RCC 7860 (cell line): ENCODE measurements around the gene CREBRF.
"Not testable (repeated sequence)": the region's sequence is repeated elsewhere in the genome, so short reads cannot be mapped to it uniquely, and the experiment has no call there.

ENCODE experiments used
- DNase-seq: peaks from one replicate; pipeline ENCODE4 v3.0.0-alpha.2; 2015; ENCODE audit warnings: low spot score
- FAIRE-seq: peaks from 2 replicates; lab custom pipeline; 2012; peaks lifted over from hg19 to GRCh38; lab: Jason Lieb, UNC

CREBRF gene

GRCh38 chr5:173033923-173034322 is 22.2 kb upstream of the CREBRF start:
- FAIRE-seq = no peak
- DNase-seq = no peak

DNA sequence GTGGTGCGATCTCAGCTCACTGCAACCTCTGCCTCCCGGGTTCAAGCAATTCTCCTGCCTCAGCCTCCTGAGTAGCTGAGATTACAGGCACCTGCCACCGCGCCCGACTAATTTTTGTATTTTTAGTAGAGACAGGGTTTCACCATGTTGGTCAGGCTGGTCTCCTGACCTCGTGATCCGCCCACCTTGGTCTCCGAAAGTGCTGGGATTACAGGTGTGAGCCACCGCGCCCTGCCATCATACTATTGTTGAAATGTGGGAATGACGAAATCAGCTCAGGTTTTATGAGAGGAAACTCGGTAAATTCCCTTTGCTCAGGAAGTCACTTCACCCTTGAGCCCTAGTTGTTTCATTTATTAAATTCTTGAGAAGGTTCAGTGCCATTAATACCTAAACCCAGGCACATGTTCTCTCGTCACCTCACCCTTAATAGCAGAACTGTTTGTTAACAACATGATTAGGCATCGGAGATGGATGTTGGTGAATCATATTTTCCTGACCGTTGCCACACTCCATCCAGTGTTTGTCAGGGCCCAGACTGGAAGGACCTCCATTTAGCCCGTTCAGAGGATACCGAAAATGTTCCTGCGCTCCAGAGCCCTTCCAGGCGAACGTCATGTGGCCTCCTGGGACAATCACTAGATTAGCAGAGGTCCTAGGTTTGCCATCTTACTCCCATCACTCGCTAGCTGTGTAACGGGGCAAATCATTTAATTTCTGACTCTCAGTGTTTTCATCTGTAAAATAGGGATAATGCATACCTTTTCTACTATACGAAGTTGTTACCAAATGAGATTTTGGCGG is 20.0 kb upstream of the CREBRF start:
- FAIRE-seq (no peak), DNase-seq (no peak)

- DNase-seq = no peak
- FAIRE-seq = no peak
These were observed 17.0 kb upstream of the CREBRF start for GRCh38 chr5:173039188-173039587.

DNA sequence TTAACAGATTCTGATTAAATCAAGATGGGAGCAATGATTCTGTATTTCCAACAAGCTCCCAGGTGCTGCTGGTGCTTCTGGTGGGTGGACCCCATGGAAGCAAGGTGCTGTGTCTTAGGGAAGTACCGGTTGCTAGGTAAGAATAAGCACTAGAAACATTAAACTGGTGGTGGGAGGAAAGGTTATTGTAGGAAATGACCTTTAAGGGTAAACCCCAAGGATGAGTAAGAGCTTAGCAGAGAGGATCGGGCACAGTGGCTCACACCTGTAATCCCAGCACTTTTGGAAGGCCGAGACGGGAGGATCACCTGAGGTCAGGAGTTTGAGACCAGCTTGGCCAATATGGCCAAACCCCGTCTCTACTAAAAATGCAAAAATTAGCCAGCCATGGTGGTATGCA is 16.2 kb upstream of the CREBRF start:
- FAIRE-seq (no peak), DNase-seq (no peak)

GRCh38 chr5:173041881-173042762 is 14.0 kb upstream of the CREBRF start:
- DNase-seq (no peak), FAIRE-seq (no peak)

- no peak for FAIRE-seq
- no peak for DNase-seq
These were observed 13.4 kb upstream of the CREBRF start for GRCh38 chr5:173042763-173043107.

- DNase-seq (no peak), FAIRE-seq (no peak)
These were observed 10.7 kb upstream of the CREBRF start for GRCh38 chr5:173045474-173045873.

DNA sequence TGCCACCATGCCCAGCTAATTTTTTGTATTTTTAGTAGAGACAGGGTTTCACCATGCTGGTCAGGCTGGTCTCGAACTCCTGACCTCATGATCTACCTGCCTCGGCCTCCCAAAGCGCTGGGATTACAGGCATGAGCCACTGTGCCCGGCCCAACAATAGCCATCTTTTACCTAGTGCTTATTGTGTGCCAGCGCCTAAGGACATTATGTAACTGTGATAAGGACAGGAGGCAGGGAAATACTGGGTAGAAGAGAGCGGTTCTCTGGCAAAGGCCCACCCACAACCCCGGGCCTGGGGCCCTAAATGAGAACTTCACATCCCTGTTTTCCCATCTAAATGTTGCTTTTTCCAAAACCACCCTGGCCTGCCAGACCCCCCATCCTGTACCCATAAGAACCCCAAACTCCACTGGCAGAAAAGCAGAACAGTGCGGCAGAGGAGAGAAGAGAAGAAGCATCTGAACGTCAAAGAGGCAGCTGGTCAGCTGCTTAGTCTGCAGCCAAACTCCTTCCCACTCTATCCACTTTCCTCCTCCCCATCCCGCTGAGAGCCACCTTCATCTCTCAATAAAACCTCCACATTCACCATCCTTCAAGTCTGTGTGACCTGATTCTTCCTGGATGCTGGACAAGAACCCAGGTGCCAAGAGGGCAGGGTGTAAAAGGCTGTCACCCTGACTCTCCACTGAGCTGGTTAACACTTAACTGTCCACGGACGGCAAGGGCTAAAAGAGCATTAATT is 8.9 kb upstream of the CREBRF start:
- not testable (repeated sequence) for DNase-seq, FAIRE-seq

GRCh38 chr5:173047838-173048105 is 8.4 kb upstream of the CREBRF start:
- no peak for DNase-seq

DNA sequence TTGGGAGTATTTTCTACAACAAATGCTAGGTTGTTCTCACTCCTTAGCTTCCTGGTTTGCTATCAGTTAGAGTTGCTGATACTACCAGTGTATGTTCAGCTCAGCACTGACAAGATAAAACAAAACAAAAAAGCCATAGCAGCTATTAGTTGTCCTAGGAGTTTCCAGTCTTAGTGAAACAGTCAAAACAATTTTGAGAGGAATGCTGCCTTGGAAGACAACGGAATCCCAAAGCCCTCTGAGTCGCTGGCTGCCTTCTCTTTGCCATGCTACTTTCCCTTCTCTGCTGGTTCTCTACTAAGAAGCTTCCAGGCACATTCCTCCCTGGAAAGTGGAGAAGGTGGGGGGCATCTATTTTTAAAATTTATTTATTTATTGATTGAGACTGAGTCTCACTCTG is 5.4 kb upstream of the CREBRF start:
- DNase-seq = no peak
- FAIRE-seq = no peak

More at GRCh38 chr5:173047838-173048105, 8.4 kb upstream of the CREBRF start:
- no peak for FAIRE-seq

DNA sequence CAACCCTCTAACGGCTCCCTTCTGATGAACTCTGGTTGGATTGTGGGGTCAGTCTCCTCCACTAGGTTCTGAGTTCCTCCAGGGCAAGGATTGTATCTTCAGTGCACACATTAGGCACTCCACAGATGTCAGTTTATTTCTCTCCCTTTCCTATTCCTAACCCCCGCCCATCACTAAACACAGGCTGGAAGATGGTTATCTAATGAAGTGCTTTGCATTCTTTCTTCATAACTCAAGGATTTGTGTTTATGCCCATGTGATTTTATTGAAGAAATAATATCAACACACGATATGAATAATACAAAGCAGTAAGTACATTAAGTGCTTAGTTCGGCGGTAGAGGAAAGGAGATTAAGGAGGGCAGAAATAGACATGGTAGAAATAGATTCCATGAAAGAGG is 4.4 kb upstream of the CREBRF start:
- FAIRE-seq (no peak), DNase-seq (no peak)

DNA sequence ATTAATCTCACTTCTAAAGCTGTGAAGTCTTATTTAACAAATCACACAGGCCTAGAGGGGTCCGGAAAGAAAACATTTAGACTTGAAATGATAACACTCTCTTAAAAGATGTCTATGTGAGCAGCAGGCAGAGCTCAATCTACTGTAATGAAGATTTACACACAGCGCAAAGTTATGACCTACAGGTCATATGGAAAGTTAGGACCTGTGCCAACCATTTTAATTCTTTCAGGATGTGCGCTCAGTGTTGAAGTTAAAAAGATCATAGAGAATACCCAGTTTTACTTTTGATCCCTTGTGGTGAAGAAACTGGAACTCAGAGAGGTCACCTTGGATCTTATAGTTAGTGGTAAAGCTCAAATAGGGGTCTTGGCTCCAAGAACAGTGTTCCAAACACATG is 3.1 kb upstream of the CREBRF start:
- DNase-seq (no peak), FAIRE-seq (no peak)

- FAIRE-seq (no peak), DNase-seq (no peak)
These were observed 970 bp upstream of the CREBRF start for GRCh38 chr5:173055042-173055721.

DNA sequence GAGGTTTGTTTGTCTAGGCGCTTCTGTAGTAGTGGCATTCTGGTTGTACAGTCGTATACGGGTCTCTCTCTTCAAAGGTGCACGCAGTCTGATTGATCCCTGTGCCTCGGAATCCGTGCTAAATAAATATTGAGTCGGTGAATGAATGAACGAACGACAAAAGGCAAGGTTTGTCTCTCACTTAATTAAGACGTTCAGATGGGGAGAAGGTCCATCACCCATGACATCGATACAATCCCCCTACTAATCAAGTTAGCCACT is 500 bp upstream of the CREBRF start:
- no peak for FAIRE-seq
- no peak for DNase-seq

GRCh38 chr5:173056783-173057061 is 570 bp downstream of the CREBRF start:
- FAIRE-seq (no peak), DNase-seq (no peak)

GRCh38 chr5:173057062-173057924 is 1.1 kb downstream of the CREBRF start:
- DNase-seq (peak; percentile 90), FAIRE-seq (peak; percentile 73)

- no peak for FAIRE-seq
- no peak for DNase-seq
These were observed 6.0 kb downstream of the CREBRF start for GRCh38 chr5:173062141-173062540.

DNA sequence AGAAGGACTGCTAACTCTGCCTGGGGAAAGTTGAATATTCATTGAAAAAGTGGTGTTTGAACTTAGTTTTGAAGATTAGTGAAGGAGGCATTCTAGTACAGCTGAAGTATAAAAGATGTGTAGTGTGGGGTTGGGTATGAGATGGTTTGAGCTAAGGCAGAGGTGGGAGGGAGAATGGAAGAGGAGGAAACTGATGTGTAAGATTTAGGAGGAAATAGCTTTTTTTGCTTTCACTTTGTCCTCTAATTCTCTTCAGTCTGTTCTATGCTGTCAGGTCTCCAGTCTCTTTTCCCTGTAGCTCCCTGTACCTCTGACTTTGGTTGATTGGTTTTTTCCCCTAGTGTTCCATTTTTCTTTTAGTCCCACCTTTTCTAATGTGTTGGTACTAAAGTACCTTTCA is 9.0 kb downstream of the CREBRF start:
- FAIRE-seq (no peak), DNase-seq (no peak)

DNA sequence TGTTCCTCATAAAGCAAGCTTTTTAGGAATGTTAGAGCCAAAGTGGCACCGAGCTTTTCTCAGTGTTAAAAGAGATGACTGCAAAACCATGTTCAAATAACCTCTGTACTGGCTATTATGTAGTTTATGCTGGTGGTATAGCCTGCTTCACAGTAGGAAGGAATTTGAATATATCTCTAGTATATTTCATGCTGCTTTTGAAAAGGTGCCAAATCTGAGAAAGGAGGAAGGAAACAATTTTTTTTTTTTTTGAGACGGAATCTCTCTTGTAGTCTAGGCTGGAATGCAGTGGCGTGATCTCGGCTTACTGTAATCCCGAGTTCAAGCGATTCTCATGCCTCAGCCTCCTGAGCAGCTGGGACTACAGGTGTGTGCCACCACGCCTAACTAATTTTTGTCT is 13.5 kb downstream of the CREBRF start:
- FAIRE-seq (no peak), DNase-seq (no peak)

- FAIRE-seq = no peak
- DNase-seq = no peak
These were observed 19.1 kb downstream of the CREBRF start for GRCh38 chr5:173075137-173075843.
